GM19023 (cell line): ENCODE results near the gene OGG1.

ENCODE experiments used
- ATAC-seq: cut with Tn5 transposase; IDR thresholded peaks from one replicate; pipeline ENCODE4 v1.9.1; 2021; ENCODE audit warnings: mild to moderate bottlenecking, moderate library complexity; ENCODE audit not compliant: unreplicated experiment

The OGG1 gene

DNA sequence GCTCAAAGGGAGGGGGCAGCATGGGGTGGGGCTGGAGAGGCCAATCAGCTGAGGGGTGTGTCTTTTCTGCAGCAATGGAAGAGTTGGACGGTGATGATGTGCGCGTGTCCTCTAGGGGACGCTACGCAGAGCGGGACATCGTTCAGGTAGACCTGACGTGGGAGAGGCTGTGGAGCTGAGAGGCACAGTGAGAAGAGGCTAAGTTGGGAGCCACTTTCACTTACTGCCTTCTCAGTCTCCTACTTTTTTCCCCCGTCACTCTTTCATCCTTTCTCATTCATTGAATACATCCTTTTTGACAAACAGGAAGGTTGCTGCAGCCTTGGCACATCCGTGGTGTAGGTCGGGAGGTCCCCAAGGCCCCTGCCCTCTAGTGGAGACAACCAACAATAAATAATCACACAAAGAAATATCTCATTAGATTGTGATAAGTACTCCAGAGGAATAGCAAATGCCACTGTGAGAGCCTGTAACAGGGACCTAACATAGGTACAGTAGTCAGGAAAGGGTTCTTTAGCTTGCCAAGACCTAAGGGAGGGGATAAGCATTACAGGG lies 22.6 kb upstream of the OGG1 start:
- no peak for ATAC-seq

DNA sequence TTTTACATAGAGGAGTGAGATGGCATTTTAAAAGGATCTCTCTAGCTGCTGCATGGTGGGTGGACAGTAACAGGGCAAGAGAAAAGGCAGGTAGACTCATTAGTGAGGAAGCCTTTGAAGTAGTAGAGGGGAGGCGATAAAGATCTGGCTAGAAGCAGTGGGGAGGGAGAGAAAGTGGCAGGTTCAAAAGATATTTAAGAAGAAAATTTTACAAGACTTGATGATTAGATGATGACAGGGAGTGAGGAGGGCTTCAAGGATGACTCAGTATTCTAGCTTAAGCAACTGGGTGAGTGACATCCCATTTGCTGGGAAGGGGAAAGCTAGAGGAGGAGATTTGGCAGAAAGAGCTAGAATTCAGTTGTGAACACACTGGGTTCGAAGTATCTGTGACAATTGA lies 22.0 kb upstream of the OGG1 start:
- no peak for ATAC-seq

DNA sequence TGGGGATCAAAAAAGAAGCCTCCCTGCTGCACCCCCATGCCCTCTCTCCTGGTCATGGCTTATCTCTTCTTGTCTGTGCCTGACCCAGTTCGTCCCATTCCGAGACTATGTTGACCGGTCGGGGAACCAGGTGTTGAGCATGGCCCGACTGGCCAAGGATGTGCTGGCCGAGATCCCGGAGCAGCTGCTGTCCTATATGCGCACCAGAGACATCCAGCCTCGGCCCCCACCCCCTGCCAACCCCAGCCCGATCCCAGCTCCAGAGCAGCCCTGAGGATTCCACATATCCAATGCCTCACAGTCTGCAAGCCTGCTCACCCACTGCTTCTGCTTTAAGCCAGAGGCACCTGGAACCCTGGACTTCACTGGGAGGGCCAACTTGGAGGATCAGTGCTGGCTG lies 20.3 kb upstream of the OGG1 start:
- no peak for ATAC-seq

DNA sequence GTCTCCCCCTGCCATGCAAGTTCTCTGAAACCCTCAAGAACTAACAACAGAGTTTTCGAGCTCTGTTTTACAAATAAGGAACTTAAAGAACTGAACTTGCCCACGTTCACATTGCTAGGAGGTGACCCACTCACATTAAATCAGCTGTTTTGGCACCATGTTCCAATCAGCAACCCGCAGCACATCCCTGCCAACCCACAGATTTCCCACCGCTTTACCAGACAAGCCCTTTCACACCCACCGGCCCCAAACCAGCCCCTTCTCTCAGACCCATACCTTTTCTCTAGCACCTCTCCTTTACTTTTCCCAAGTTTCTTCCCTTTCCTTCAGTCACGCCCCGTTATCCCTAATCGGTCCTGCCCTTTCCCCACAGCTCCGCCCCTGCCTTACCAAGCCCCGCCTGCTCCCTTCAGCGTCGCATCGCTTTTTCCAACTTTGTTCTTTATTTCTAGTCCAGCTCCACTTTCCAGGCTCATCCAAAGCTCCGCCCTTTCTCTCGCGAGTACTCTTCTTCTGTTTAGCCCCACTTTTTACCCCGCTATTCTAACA lies 19.0 kb upstream of the OGG1 start:
- peak; percentile 49 for ATAC-seq

DNA sequence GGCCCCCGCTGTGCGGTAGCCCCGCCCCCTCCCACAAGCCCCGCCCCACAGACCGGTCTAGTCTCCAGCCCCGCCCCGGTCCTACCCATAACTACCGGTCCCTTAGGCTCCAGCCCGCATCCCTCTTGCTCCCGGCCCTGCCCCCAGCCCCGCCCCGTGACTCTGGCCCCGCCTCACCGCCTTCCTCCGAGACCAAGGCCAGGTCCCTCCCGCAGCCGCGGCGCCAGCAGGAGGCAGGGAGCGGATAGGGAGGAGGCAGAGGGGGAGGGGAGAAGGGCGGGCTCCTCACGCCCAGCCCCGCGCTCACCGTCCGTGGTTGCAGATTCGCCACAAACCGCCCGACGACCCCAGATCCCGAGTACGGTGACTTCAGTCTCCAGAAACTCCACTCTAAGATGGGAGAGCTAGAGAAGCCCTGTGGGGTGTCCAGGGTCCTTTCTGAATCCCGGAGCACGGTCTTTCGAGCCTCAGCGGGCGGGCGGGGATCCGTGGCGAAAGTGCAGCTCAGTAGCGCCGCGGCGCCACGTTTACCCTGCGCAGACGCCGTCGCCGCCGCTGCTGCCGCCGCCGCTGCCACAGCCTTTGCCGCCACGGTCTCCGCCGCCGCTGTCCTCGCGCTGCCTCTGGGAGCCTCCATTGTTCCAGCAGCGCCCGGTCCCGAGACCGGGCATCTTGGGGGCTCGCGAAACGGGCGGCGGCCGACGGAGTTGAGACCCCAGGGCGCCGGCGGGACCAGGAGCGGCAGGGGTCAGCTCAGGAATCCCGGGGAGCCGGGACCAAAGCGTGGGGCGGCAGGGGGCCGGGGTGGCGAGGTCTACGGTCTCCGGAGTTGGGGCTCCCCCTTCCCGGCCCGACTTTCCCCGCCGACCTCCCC lies 18.3 kb upstream of the OGG1 start, which contains the start of gene BRPF1:
TSS of gene BRPF1 (plus strand) at position 530 of the 874 bp plus-strand sequence. CDS start 2,406 bp downstream, outside the sequence.
- ATAC-seq: peak; percentile 94

DNA sequence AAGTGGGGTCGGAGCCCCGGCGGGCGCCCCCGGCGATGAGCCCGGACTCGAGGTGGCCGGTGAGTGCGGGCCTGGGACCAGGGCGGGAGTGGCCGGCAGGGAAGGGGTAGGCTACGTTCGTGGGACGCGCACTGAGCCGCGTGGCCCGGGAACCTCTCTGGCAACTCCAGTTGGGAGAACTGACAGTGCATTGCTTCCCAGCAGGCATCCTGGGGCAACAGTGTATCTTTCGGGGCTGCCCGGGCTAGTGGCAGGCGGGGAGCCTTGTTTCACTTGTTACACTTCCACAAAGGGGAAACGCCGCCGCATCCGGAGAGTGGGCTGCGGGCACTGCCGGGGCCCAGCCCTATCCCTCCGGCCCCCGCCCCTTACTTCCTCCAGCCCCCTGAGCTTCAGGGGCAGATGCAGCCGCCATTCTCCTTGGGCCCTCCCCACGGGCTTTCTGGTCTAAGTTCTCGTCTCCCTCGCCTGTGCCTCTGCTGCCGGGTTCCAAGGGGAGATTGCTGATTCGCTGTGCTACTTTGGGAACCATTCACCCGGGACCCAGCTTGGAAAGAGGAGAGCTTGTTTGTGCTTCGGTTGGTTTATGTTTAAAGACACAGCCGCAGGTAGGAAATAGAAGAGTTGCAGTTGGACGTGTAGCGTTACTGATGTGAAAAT lies 17.5 kb upstream of the OGG1 start:
- peak; percentile 9 for ATAC-seq

DNA sequence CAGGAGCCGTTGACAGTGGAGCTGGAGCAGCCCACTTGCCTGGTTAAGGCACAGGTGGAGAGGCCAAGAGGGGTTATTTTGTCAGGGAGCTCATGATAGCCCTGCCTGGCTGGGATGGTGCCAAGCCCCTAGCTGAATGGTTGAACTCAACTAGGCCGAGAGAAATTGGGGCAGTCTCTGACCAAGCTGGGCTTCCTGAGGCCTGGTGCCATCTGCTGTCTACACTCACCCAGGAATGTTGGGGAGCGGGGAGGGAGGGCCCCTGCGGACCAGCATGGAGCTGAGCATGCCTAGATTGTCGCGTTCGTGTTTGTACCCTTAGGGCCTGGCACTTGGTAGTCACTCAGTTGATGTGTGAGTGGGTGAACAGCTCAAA lies 17.0 kb upstream of the OGG1 start:
- ATAC-seq: no peak

DNA sequence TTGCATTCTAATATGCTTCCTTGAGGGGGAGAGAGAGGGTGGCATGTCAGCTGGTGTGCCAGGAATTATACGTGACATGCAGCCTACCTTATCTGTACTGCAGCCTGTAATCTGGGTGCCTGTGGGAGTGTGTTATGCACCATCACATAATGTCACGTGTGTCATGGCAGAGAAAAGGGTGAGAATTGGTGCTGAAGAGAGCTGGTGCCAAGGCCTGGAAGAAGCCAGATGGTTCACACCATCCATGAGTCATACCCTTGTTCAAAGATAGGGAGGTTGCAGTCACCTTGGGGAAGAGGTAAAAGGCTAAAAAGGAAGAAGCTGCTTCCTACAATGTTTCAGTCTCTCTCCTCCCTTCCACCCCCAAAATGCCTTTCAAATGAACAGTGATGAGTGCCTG lies 12.9 kb upstream of the OGG1 start:
- no peak for ATAC-seq

DNA sequence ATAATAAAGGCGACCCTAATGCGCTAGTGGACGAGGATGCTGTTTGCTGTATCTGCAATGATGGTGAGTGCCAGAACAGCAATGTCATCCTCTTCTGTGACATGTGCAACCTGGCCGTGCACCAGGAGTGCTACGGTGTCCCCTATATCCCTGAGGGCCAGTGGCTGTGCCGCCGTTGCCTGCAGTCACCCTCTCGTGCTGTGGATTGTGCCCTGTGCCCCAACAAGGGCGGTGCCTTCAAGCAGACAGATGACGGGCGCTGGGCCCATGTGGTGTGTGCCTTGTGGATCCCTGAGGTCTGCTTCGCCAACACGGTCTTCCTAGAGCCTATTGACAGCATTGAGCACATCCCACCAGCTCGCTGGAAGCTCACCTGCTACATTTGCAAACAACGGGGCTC lies 10.6 kb upstream of the OGG1 start:
- ATAC-seq: no peak

DNA sequence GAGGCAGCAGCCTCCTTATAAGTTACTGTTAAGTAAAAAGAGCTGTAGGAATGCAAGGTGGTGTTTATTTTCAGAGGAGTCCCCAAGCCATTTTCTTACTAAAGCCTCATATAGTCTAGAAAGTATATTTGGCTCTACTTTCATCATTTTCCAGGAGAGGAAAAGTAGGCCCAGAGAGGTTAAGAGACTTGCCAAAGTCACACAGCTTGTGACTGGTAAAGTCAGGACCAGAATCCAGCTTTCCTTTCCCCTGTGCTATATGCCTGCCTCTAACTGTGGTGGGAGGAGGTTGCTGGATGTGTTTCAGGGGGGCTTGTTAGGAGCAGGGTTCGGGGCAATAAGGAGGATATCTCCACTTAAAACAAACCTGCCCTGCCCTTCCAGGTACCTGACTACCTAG lies 7.2 kb upstream of the OGG1 start:
- no peak for ATAC-seq

DNA sequence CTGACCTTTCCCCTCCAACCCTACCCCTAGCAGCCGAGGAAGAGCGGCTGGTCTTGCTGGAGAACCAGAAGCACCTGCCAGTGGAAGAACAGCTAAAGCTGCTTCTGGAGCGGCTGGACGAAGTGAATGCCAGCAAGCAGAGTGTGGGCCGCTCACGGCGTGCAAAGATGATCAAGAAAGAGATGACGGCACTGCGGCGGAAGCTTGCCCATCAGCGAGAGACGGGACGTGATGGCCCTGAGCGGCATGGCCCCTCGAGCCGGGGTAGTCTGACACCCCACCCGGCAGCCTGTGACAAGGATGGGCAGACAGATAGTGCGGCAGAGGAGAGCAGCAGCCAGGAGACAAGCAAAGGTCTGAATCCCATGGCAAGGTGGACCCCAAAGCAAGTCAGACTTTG lies 6.2 kb upstream of the OGG1 start:
- no peak for ATAC-seq

DNA sequence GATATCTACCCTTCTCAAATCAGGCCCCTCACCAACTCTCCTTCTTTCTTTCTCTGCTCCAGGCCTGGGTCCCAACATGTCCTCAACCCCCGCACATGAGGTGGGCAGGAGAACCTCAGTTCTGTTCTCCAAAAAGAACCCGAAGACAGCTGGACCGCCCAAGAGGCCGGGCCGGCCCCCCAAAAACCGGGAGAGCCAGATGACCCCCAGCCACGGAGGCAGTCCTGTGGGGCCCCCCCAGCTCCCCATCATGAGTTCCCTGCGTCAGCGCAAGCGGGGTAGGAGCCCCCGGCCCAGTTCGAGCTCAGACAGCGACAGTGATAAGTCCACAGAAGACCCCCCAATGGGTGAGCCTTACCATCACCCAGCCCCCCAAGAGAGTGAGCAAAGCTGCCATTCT lies 5.6 kb upstream of the OGG1 start:
- no peak for ATAC-seq

DNA sequence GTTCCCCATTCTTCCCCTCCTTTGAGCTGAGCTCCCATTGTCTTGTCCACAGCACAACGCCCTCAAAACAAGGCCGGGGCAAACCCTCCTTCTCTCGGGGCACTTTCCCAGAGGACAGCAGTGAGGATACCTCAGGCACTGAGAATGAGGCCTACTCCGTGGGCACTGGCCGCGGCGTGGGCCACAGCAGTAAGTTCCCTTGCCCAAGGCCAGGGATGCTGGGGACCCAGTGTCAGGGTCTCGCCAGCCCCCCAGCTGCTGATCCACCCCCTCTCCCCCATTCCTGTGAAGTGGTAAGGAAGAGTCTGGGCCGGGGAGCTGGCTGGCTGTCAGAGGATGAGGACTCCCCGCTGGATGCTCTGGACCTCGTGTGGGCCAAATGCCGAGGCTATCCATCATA lies 4.2 kb upstream of the OGG1 start:
- no peak for ATAC-seq

DNA sequence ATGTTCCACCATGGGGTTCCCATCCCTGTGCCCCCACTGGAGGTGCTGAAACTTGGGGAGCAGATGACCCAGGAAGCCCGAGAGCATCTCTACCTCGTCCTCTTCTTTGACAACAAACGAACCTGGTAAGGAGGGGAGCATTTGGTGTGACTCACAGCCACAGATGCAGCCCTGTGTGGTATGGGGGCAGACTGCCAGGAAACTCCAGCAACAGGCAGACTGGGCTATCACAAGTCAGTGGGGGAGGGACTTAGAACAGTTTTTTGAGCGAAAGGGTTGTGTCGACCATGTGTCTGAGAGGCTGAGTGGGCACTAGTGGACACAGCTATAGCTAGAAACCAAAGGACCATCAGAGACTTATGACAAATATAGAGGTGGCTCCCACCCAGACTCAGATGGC lies 3.4 kb upstream of the OGG1 start:
- ATAC-seq: no peak

DNA sequence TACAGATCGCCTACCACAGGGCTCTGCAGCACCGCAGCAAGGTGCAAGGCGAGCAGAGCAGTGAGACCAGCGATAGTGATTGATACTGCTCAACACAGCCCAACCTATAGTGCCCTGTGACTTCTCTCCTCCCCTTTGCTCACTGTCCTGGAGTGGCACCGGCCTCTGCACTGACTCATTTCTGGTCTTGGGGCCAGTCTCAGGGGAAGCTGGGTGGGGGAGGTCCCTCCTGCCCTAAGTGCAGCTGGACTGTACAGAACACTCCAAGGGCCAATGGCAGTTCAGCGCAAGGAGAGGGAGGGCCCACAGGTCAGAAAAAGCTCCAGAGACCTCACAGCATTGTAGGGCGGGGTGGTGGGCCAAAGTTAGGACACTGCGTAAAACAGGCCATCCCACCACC lies 2.5 kb upstream of the OGG1 start:
- no peak for ATAC-seq

DNA sequence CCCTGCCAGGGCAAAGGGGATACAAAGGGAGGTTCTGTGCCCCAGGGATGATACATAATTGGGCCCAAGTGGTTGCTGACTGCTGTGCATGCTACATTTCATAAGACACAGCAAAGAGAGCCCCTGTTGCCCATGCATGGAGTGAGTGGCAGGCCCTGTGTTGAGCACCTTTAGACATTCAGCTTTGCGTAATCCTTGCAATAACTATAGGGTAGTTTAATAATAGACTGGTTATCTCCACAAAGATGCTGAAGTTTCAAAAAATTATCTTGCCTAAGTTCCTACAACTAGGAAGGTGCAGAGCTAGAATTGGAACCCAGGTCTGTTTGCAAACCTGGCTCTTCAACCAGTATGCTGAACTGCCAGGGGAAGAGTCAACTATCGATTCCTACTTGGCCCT lies 1.7 kb upstream of the OGG1 start:
- no peak for ATAC-seq

DNA sequence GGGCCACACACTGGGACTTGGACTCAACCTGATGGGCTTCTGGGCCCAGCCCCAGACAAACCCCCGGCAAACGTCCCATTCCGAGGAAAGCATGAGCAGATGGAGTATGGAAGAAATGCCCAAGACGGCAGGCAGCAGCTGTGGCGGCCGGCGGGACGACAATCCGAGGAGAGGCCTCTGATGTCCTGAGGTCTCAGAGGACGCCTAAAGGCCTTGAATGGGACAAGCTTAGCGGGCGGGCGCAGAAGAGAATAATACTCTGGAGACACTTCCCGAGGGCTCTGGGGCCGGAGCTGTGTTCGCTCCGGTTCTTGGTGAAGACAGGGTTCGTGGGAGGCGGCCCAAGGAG lies 482 bp upstream of the OGG1 start:
- ATAC-seq: no peak

DNA sequence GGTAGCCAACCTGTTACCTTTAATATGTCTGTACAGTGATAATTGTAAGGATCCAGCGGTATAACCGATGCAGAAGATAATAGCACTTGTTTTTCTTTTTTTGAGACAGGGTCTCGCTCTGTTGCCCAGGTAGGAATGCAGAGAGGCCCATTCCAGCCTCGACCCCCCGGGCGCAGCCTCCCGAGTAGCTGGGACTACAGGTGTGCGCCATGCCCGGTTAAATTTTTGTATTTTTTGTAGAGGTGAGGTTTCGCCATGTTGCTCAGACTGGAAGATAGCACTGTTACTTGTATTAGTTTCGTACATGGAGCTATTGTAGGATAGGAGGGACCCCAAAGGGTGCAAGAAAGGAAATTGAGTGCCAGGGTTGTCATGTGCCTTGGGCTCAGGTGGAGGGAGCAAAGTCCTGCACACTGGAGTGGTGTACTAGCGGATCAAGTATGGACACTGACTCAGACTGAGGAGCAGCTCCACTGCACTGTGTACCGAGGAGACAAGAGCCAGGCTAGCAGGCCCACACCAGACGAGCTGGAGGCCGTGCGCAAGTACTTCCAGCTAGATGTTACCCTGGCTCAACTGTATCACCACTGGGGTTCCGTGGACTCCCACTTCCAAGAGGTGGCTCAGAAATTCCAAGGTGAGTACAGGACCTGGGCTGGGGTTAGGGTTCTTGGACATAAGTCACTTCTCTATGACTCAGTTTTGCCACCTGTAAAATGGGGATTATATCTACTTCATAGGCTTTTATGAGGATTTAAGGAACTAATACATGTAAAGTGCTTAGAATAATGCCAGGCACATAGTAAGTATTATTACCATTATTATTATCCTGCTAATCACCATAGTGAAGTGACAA lies 1.0 kb downstream of the OGG1 start:
- ATAC-seq: no peak

DNA sequence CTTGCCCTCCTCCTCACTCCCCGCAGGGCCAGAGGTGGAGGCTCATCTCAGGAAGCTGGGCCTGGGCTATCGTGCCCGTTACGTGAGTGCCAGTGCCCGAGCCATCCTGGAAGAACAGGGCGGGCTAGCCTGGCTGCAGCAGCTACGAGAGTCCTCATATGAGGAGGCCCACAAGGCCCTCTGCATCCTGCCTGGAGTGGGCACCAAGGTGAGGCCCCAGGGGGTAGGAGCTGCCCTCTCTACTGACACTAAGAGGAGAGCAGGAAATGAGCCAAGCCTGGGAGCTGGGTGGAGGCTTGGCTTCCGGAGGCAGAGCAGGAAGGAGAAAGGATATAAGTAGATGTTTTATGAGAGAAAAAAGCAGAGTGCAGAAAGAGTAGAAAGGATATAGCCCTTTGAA lies 4.9 kb downstream of the OGG1 start:
- no peak for ATAC-seq

DNA sequence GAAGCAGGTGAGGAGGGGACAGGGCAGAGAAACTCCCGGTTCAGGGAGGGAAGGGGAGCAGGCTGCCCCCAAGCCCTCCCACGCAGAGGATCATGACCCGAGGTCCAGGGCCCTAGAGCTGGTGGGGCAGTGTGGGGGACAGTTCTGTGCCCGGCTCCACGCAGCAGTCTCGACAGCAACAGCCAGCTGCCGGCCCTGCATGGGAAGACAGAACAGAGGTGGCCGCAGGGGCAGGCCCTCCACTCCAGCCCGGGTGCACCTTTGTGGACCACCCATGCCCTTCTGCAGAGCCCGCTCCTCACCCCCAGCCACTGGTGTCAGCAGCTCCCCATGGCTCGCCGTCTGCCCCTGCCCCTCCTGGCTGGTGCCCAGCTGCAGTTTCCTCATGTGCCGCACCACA lies 7.7 kb downstream of the OGG1 start:
- no peak for ATAC-seq
